Type B pancreatic cell (in vitro differentiated cells): ENCODE data around the gene CDC20. TPM values are rescaled to one million over a fixed set of nuclear protein-coding genes. Genes with fewer than 3 reads are reported as not detected.
A peak's percentile ranks its signal among the peaks of the same experiment; 100 is the strongest.

ENCODE experiments used
- DNase-seq: peaks from one replicate; pipeline ENCODE4 v3.0.0; 2021; ENCODE audit warnings: mixed read lengths; ENCODE audit not compliant: unreplicated experiment; ENCODE audit errors: extremely low spot score
- H3K27ac Mint-ChIP-seq: 2 replicates; pipeline ENCODE4 v1.8.0; 2021; ENCODE audit warnings: mild to moderate bottlenecking, mixed read lengths
- H3K27me3 Mint-ChIP-seq: 2 replicates; pipeline ENCODE4 v1.8.0; 2021; ENCODE audit warnings: mixed read lengths
- H3K36me3 Mint-ChIP-seq: 2 replicates; pipeline ENCODE4 v1.8.0; 2021; ENCODE audit warnings: mixed read lengths
- H3K4me1 Mint-ChIP-seq: one replicate; pipeline ENCODE4 v1.8.0; 2021; ENCODE audit warnings: mixed read lengths; ENCODE audit not compliant: unreplicated experiment
- H3K4me3 Mint-ChIP-seq: 2 replicates; pipeline ENCODE4 v1.8.0; 2021; ENCODE audit warnings: mild to moderate bottlenecking, mixed read lengths
- H3K9me3 Mint-ChIP-seq: 2 replicates; pipeline ENCODE4 v1.8.0; 2021; ENCODE audit warnings: mixed read lengths
- total RNA-seq: library from RNA; stranded (reverse); gene quantifications from 2 replicates; pipeline ENCODE4 v1.2.1, GENCODE V29; 2021; ENCODE audit warnings: low replicate concordance
- TF ChIP-seq, protein P1 (sequence below): fragments of 200-600 bp; sonication (generic); conservative IDR thresholded peaks from 2 replicates; pipeline ENCODE4 v1.5.0; 2021; ENCODE audit warnings: antibody characterized with exemption, mild to moderate bottlenecking

Gene CDC20
- total RNA-seq, 1 donor from 2014 or later = 114 TPM

DNA sequence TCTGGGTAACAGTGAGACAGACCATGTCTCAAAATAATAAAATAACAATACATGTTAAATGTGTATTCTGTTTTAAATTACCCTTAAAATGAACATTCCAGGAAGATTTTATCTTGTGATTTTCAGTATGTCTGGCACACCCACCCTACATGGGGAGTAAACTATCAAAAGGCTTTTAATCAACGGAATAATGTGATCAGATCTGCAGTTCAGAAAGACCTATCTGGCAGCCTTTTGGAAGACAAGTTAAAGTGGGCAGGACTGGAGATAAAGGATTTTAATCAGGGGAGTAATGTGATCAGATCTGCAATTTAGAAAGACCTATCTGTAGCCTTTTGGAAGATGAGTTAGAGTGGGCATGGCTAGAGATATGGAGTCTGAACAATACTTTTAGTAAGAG is 20.7 kb downstream of the CDC20 start:
- peaks cover 11% of the 10 kb centered on the region for H3K36me3 Mint-ChIP-seq
- H3K9me3 Mint-ChIP-seq = no peaks in the 10 kb centered on the region
- no peak for DNase-seq
- H3K4me3 Mint-ChIP-seq = no peak overlapping the region
- H3K4me1 Mint-ChIP-seq = peaks cover 17% of the 10 kb centered on the region
- no peaks in the 10 kb centered on the region for H3K27me3 Mint-ChIP-seq
- H3K27ac Mint-ChIP-seq = no peak overlapping the region
- TF ChIP-seq, protein P1, sequence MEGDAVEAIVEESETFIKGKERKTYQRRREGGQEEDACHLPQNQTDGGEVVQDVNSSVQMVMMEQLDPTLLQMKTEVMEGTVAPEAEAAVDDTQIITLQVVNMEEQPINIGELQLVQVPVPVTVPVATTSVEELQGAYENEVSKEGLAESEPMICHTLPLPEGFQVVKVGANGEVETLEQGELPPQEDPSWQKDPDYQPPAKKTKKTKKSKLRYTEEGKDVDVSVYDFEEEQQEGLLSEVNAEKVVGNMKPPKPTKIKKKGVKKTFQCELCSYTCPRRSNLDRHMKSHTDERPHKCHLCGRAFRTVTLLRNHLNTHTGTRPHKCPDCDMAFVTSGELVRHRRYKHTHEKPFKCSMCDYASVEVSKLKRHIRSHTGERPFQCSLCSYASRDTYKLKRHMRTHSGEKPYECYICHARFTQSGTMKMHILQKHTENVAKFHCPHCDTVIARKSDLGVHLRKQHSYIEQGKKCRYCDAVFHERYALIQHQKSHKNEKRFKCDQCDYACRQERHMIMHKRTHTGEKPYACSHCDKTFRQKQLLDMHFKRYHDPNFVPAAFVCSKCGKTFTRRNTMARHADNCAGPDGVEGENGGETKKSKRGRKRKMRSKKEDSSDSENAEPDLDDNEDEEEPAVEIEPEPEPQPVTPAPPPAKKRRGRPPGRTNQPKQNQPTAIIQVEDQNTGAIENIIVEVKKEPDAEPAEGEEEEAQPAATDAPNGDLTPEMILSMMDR = no peak

DNA sequence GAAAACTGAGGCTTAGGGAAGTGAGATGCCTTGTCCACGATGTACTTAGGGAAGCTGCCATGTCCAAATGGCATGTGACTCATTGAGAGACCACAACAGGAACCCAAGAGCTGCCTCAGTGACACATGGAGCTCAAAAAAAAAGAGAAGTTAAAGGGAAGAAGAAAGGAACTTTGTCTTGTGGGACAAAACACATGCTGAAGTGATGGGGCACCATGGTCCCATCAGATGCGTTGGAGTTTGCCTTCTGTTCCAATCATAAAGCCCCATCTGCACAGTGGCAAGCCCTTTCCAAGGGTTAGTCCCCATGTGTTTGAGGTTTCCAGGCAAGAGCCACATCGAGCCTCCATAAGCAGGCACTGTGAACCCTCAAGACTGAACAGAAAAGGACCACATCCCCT is 22.8 kb downstream of the CDC20 start:
- Mint-ChIP-seq H3K9me3 (no peaks in the 10 kb centered on the region), H3K4me3 (no peak overlapping the region), H3K4me1 (peaks cover 17% of the 10 kb centered on the region), H3K27ac (no peak overlapping the region), H3K27me3 (no peaks in the 10 kb centered on the region), H3K36me3 (peaks cover 16% of the 10 kb centered on the region)
- TF ChIP-seq, protein P1 = no peak
- no peak for DNase-seq

DNA sequence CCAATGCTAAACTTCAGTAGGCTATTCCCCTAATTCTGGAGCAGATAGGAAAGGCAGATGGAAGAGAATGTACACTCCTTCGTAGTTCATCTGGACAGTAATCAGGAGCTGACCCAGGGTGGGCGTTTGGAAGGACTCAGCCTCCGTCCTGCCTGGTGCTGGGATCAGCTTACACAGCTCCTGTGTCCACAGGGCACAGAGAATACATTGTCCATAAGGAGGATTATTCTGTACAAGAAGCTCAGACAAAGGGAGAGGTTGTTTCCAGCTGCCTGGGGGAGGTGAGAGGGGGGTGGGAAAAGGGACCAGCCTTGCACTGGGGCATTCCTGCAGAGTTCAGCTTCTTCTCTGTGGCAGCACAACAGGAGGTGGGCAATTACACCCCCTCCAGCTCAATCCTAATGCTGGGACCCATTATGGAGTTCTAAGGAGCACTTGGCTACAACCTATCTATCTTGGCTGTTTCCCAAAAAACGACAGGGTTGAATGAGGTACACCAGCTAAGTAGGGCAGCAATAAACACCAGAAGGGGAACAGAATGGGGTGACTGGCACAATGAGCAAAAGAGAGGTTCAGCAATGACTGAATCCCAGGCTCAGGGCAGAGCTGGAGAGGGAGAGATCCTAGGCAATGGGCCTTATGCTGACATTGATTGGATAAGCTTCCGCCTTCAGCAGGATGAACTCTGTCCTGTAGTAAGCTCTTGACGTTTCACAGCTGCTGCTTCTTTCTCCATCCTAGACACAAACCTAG is 23.4 kb downstream of the CDC20 start:
- TF ChIP-seq, protein P1 = no peak
- peaks cover 14% of the 10 kb centered on the region for H3K4me1 Mint-ChIP-seq
- no peaks in the 10 kb centered on the region for H3K9me3 Mint-ChIP-seq
- peaks cover 16% of the 10 kb centered on the region for H3K36me3 Mint-ChIP-seq
- DNase-seq = no peak
- no peak overlapping the region for H3K4me3 Mint-ChIP-seq
- H3K27ac Mint-ChIP-seq = no peak overlapping the region
- no peaks in the 10 kb centered on the region for H3K27me3 Mint-ChIP-seq

DNA sequence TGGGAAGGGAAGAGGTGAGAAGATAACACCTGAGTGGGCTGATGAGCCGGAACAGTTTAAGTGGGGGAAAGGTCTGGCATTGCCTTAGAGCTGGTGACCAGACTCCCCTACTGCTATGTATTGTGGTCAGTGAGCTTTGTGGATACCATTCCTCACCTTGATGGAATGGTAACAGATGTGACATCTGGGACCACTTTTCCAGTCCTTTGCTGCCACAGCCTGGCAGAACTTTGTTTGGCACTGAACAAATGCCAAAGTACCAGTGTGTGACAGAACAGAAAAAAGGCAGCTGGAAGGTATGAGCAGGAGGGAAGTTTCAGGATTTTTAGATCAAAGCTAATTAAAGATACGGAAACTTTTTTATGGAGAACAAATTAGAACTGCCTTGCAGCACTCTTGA is 24.7 kb downstream of the CDC20 start:
- Mint-ChIP-seq H3K27ac (no peak overlapping the region), H3K27me3 (no peaks in the 10 kb centered on the region), H3K36me3 (peaks cover 16% of the 10 kb centered on the region), H3K4me1 (peaks cover 13% of the 10 kb centered on the region), H3K4me3 (no peak overlapping the region), H3K9me3 (no peaks in the 10 kb centered on the region)
- TF ChIP-seq, protein P1 = no peak
- DNase-seq = no peak

DNA sequence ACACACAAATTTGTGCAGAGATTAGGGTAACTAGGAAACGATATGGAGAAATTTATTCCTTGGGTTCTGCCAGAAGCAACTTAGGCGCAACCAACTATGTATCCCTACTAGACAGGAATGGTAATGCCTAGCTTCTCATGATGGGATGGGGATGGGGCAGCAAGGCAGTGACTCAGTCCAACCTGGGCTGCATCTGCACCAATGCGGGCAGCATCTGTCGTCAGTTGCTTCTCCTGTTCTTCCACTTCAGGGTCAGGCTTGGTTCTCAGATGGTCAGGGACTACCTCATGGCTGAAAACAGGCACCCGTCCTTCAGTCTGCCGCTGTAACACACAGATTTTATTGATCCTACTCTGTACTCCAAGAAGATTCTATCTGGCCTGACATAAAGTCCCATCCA is 27.9 kb downstream of the CDC20 start:
- Mint-ChIP-seq H3K36me3 (peaks cover 14% of the 10 kb centered on the region), H3K27ac (peak overlapping the region; percentile 13), H3K4me1 (peaks cover 35% of the 10 kb centered on the region), H3K9me3 (no peaks in the 10 kb centered on the region), H3K27me3 (no peaks in the 10 kb centered on the region), H3K4me3 (no peak overlapping the region)
- no peak for DNase-seq
- TF ChIP-seq, protein P1 = no peak
